H9 (cell line): Measurements from ENCODE around the gene ISG20. TPM values are rescaled to one million over a fixed set of nuclear protein-coding genes. Genes with fewer than 3 reads are reported as not detected.

Experiments used
- DNase-seq: peaks from one replicate; pipeline ENCODE4 v3.0.0-alpha.2; 2017
- H2AFZ ChIP-seq: one replicate; pipeline ENCODE4 v1.6.1; 2013; ENCODE audit warnings: mild to moderate bottlenecking, low read length, control low read depth, moderate library complexity
- H2AK5ac ChIP-seq: 2 replicates; pipeline ENCODE4 v1.6.1; 2013; ENCODE audit warnings: low read length, control low read depth, mixed read lengths; ENCODE audit not compliant: insufficient read length
- H2BK120ac ChIP-seq: one replicate; pipeline ENCODE4 v1.6.1; 2013; ENCODE audit warnings: low read depth, mild to moderate bottlenecking, low read length, control low read depth, inconsistent platforms; ENCODE audit not compliant: poor library complexity, severe bottlenecking
- H2BK12ac ChIP-seq: 2 replicates; pipeline ENCODE4 v1.6.1; 2013; ENCODE audit warnings: low read length, control low read depth, mixed read lengths, low read depth; ENCODE audit not compliant: insufficient read length
- H2BK15ac ChIP-seq: 2 replicates; pipeline ENCODE4 v1.6.1; 2013; ENCODE audit warnings: low read depth, low read length, control low read depth
- H2BK20ac ChIP-seq: one replicate; pipeline ENCODE4 v1.6.1; 2013; ENCODE audit warnings: low read depth, mild to moderate bottlenecking, low read length, control low read depth, inconsistent platforms; ENCODE audit not compliant: poor library complexity, severe bottlenecking
- H2BK5ac ChIP-seq: 2 replicates; pipeline ENCODE4 v1.6.1; 2013; ENCODE audit warnings: low read length, control low read depth, mixed read lengths; ENCODE audit not compliant: insufficient read length
- H3K14ac ChIP-seq: 2 replicates; pipeline ENCODE4 v1.6.1; 2013; ENCODE audit warnings: low read length, control low read depth; ENCODE audit not compliant: insufficient read depth
- H3K18ac ChIP-seq: 2 replicates; pipeline ENCODE4 v1.6.1; 2013; ENCODE audit warnings: low read depth, mild to moderate bottlenecking, mixed read lengths, low read length, control low read depth; ENCODE audit not compliant: insufficient read length
- H3K23ac ChIP-seq: 2 replicates; pipeline ENCODE4 v1.6.1; 2013; ENCODE audit warnings: low read length, control low read depth, mixed read lengths, low read depth; ENCODE audit not compliant: insufficient read length
- H3K23me2 ChIP-seq: 2 replicates; pipeline ENCODE4 v1.6.1; 2013; ENCODE audit warnings: low read depth, mild to moderate bottlenecking, mixed read lengths, low read length, control low read depth; ENCODE audit not compliant: insufficient read length, poor library complexity, severe bottlenecking
- H3K27ac ChIP-seq: 2 replicates; pipeline ENCODE4 v1.5.1; 2013; ENCODE audit warnings: low read length, control low read depth, mixed read lengths, low read depth; ENCODE audit not compliant: insufficient read length
- H3K27me3 ChIP-seq: 2 replicates; pipeline ENCODE4 v1.6.1; 2013; ENCODE audit warnings: low read length, control low read depth, inconsistent platforms; ENCODE audit not compliant: insufficient read depth
- H3K4ac ChIP-seq: 2 replicates; pipeline ENCODE4 v1.6.1; 2013; ENCODE audit warnings: low read depth, mild to moderate bottlenecking, control low read depth, inconsistent platforms, low read length, moderate library complexity
- H3K4me1 ChIP-seq: 2 replicates; pipeline ENCODE4 v1.6.1; 2013; ENCODE audit warnings: low read length, control low read depth, inconsistent platforms; ENCODE audit not compliant: insufficient read depth
- H3K4me2 ChIP-seq: 2 replicates; pipeline ENCODE4 v1.6.1; 2013; ENCODE audit warnings: low read length, control low read depth, mixed read lengths; ENCODE audit not compliant: insufficient read length, insufficient read depth
- H3K56ac ChIP-seq: 2 replicates; pipeline ENCODE4 v1.6.1; 2013; ENCODE audit warnings: low read depth, mild to moderate bottlenecking, mixed read lengths, low read length, control low read depth; ENCODE audit not compliant: insufficient read length
- H3K79me1 ChIP-seq: 2 replicates; pipeline ENCODE4 v1.6.1; 2013; ENCODE audit warnings: low read depth, mild to moderate bottlenecking, moderate library complexity, low read length, control low read depth, inconsistent platforms; ENCODE audit not compliant: insufficient read depth, poor library complexity, severe bottlenecking
- H3K79me2 ChIP-seq: 2 replicates; pipeline ENCODE4 v1.6.1; 2013; ENCODE audit warnings: low read length, control low read depth, inconsistent platforms; ENCODE audit not compliant: insufficient read depth
- H3K9ac ChIP-seq: 2 replicates; pipeline ENCODE4 v1.6.1; 2013; ENCODE audit warnings: low read length, control low read depth, mixed read lengths; ENCODE audit not compliant: insufficient read length; ENCODE audit errors: extremely low read depth
- H3K9me3 ChIP-seq: one replicate; pipeline ENCODE4 v1.6.1; 2013; ENCODE audit warnings: low read depth, low read length, inconsistent platforms; ENCODE audit not compliant: control insufficient read depth
- H3T11ph ChIP-seq: one replicate; pipeline ENCODE4 v1.6.1; 2013; ENCODE audit warnings: mild to moderate bottlenecking, low read length, control low read depth, inconsistent platforms
- H4K20me1 ChIP-seq: one replicate; pipeline ENCODE4 v1.6.1; 2013; ENCODE audit not compliant: control insufficient read depth, insufficient read length, insufficient read depth
- H4K5ac ChIP-seq: 2 replicates; pipeline ENCODE4 v1.6.1; 2013; ENCODE audit warnings: low read depth, mild to moderate bottlenecking, mixed read lengths, low read length, control low read depth; ENCODE audit not compliant: insufficient read length
- H4K8ac ChIP-seq: replicated peaks from 2 replicates; pipeline ENCODE4 v1.6.1; 2013; ENCODE audit warnings: low read length, control low read depth, mixed read lengths, low read depth; ENCODE audit not compliant: insufficient read length
- H4K91ac ChIP-seq: 2 replicates; pipeline ENCODE4 v1.6.1; 2013; ENCODE audit warnings: low read depth, mild to moderate bottlenecking, moderate library complexity, mixed read lengths, low read length, control low read depth; ENCODE audit not compliant: insufficient read length
- H3K27ac Mint-ChIP-seq, 3 experiments: 2 replicates in 2 of 3; 3 replicates in 1 of 3; pipeline ENCODE4 v1.8.0; 2020 to 2021; ENCODE audit warnings: mixed read lengths in 3 of 3, mild to moderate bottlenecking in 1 of 3, moderate library complexity in 1 of 3
- H3K27me3 Mint-ChIP-seq: 2 replicates; pipeline ENCODE4 v1.8.0; 2021; ENCODE audit warnings: low read depth, mild to moderate bottlenecking, moderate library complexity, mixed read lengths
- H3K36me3 Mint-ChIP-seq, 3 experiments: 2 replicates in 2 of 3; 3 replicates in 1 of 3; pipeline ENCODE4 v1.8.0; 2020 to 2021; ENCODE audit warnings: low read depth in 3 of 3, mixed read lengths in 3 of 3; ENCODE audit not compliant: insufficient read depth in 1 of 3
- H3K4me1 Mint-ChIP-seq, 2 experiments: 2 replicates each; pipeline ENCODE4 v1.8.0; 2020; ENCODE audit warnings: mixed read lengths in 2 of 2
- H3K4me3 Mint-ChIP-seq, 2 experiments: 2 replicates in 1 of 2; 3 replicates in 1 of 2; pipeline ENCODE4 v1.8.0; 2020 to 2021; ENCODE audit warnings: mild to moderate bottlenecking in 2 of 2, mixed read lengths in 2 of 2, moderate library complexity in 1 of 2
- H3K9me3 Mint-ChIP-seq, 2 experiments: 2 replicates in 1 of 2; 3 replicates in 1 of 2; pipeline ENCODE4 v1.8.0; 2020; ENCODE audit warnings: mild to moderate bottlenecking in 2 of 2, mixed read lengths in 2 of 2, moderate library complexity in 1 of 2
- WGBS: extraction: QIAGEN DNeasy Blood & Tissue Kit; methylation state at CpG from one replicate; pipeline ENCODE4 v1.1.7; 2013; ENCODE audit warnings: missing lambda C conversion rate, low lambda C conversion rate, mixed read lengths; ENCODE audit not compliant: insufficient read length; ENCODE audit errors: extremely low coverage; 5-methylcytosine and 5-hydroxymethylcytosine counted together
- total RNA-seq: library from RNA; stranded (reverse); gene quantifications from 2 replicates; pipeline ENCODE4 v1.2.1, GENCODE V29; 2021
- TF ChIP-seq, protein P1 (sequence below): fragments of 200-600 bp; sonication (generic); conservative IDR thresholded peaks from 3 replicates; pipeline ENCODE4 v1.8.0; 2021; ENCODE audit warnings: antibody characterized with exemption, mild to moderate bottlenecking

ISG20 gene
- total RNA-seq, 1 experiment from 2014 or later: 7.4 TPM

DNA sequence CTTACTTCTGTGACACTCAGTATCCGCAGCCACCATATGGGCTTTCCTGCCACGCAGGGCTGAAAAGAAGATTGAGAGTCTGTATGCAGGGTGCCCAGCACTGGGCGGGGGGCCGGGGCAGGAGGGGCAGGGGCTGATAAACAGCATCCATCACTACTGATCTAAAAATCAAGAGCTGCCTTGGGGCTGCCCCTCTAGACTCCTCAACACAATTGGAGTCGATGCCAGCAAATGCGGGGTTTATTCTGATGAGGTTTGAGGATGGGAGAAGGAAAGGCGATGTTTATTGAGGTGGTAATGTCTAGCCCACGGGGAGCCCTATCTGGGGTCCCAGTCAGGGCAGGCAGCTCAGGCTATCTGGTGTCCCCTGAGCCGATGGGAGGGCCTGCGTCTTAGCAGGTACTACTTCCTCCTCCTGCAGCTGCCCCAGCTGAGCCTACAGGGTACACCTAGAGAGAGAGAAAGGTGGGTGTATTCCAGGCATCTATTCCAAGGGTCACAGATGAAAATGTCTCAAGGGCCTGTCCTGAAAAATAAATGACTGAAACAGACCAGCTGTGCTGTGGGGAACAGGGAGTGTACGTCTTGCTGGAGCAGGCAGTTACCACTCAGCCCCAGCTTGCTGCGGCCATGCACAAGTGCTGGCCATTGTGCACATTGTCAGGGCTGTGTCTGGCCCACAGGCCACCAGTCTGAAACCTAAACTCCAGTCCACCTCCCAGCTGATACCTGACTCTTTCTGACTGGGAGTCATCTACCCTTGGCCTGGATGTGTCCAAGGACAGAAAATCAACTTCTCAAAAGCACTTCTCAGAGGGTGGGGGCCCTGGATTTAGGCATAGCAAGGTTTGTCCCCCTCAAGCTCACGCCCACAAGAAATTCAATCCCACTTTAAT lies 19.5 kb downstream of the ISG20 start:
- Histone ChIP-seq H3K4me2 (no peak overlapping the region), H2AK5ac (no peak overlapping the region), H4K5ac (no peak overlapping the region), H3K23ac (no peak overlapping the region), H3K23me2 (no peaks in the 10 kb centered on the region), H3T11ph (no peak overlapping the region), H2BK5ac (no peak overlapping the region), H3K79me2 (no peaks in the 10 kb centered on the region), H2AFZ (no peak overlapping the region), H3K27ac (no peak overlapping the region), H3K56ac (no peak overlapping the region), H3K14ac (no peak overlapping the region), H2BK12ac (no peak overlapping the region), H3K9me3 (no peaks in the 10 kb centered on the region), H3K79me1 (no peaks in the 10 kb centered on the region), H3K27me3 (no peaks in the 10 kb centered on the region), H4K20me1 (peaks cover 2% of the 10 kb centered on the region), H3K9ac (no peak overlapping the region), H3K4me1 (no peaks in the 10 kb centered on the region), H4K91ac (no peak overlapping the region), H2BK120ac (no peak overlapping the region), H3K4ac (no peak overlapping the region), H4K8ac (no peak overlapping the region), H2BK20ac (no peak overlapping the region), H2BK15ac (no peak overlapping the region), H3K18ac (no peak overlapping the region)
- no peak overlapping the region for H3K4me3 Mint-ChIP-seq
- H3K9me3 Mint-ChIP-seq: peaks cover 0 to 6% of the 10 kb centered on the region in 2 experiments; a peak in 1 of 5 replicates
- DNase-seq: no peak
- peaks cover 12% of the 10 kb centered on the region for H3K27me3 Mint-ChIP-seq
- TF ChIP-seq, protein P1, sequence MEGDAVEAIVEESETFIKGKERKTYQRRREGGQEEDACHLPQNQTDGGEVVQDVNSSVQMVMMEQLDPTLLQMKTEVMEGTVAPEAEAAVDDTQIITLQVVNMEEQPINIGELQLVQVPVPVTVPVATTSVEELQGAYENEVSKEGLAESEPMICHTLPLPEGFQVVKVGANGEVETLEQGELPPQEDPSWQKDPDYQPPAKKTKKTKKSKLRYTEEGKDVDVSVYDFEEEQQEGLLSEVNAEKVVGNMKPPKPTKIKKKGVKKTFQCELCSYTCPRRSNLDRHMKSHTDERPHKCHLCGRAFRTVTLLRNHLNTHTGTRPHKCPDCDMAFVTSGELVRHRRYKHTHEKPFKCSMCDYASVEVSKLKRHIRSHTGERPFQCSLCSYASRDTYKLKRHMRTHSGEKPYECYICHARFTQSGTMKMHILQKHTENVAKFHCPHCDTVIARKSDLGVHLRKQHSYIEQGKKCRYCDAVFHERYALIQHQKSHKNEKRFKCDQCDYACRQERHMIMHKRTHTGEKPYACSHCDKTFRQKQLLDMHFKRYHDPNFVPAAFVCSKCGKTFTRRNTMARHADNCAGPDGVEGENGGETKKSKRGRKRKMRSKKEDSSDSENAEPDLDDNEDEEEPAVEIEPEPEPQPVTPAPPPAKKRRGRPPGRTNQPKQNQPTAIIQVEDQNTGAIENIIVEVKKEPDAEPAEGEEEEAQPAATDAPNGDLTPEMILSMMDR: no peak
- H3K36me3 Mint-ChIP-seq: no peaks in the 10 kb centered on the region
- no peak overlapping the region for H3K27ac Mint-ChIP-seq
- no CpG with 5 or more reads among the region's 13 CpGs for WGBS
- H3K4me1 Mint-ChIP-seq: peaks cover 10% of the 10 kb centered on the region in 2 experiments
